Vagina (tissue), 2 donors: ENCODE results near the gene CELF4.

Source experiments
- CTCF ChIP-seq, 3 experiments: fragments of 450-650 bp in 2 of 3; fragments of 200-600 bp in 1 of 3; sonication (generic) in 1 of 3; IDR thresholded peaks; one replicate each; pipeline ENCODE4 v1.5.1; 2017 to 2019; ENCODE audit warnings: antibody characterized with exemption in 3 of 3, mild to moderate bottlenecking in 2 of 3, moderate library complexity in 2 of 3
- POLR2A ChIP-seq, 2 donors: fragments of 450-650 bp; IDR thresholded peaks; one replicate each; pipeline ENCODE4 v1.6.1; 2017; ENCODE audit warnings: antibody characterized with exemption in 2 of 2, mild to moderate bottlenecking in 2 of 2, moderate library complexity in 2 of 2

GRCh38 chr18:37516361-37516853 lies 49.2 kb downstream of the CELF4 start:
- TF ChIP-seq CTCF (IDR thresholded peaks at IDR 0.05) (no peak), POLR2A (IDR thresholded peaks at IDR 0.05) (no peak)
